GM19324 (cell line): ENCODE measurements around the gene JAG2.

Experiments
- ATAC-seq: cut with Tn5 transposase; IDR thresholded peaks from one replicate; pipeline ENCODE4 v1.9.1; 2021; ENCODE audit warnings: mild to moderate bottlenecking, moderate library complexity; ENCODE audit not compliant: unreplicated experiment, low FRiP score

Gene JAG2

GRCh38 chr14:105167303-105168092 is 1.1 kb downstream of the JAG2 start:
- no peak for ATAC-seq

GRCh38 chr14:105166571-105167302 is 1.8 kb downstream of the JAG2 start:
- ATAC-seq: no peak

- ATAC-seq: no peak
Measured at GRCh38 chr14:105165761-105166485, 2.7 kb downstream of the JAG2 start.

- ATAC-seq: no peak
Measured at GRCh38 chr14:105165134-105165704, 3.4 kb downstream of the JAG2 start.

GRCh38 chr14:105163040-105163742 is 5.4 kb downstream of the JAG2 start:
- ATAC-seq: no peak

GRCh38 chr14:105162669-105162979 is 6.0 kb downstream of the JAG2 start:
- no peak for ATAC-seq

- ATAC-seq: no peak
Measured at GRCh38 chr14:105161964-105162668, 6.5 kb downstream of the JAG2 start.

GRCh38 chr14:105161309-105161708 is 7.3 kb downstream of the JAG2 start:
- ATAC-seq: no peak

GRCh38 chr14:105160776-105161175 is 7.8 kb downstream of the JAG2 start:
- no peak for ATAC-seq

- ATAC-seq: no peak
Measured at GRCh38 chr14:105159344-105159743, 9.2 kb downstream of the JAG2 start.

GRCh38 chr14:105158794-105159193 is 9.8 kb downstream of the JAG2 start:
- no peak for ATAC-seq

GRCh38 chr14:105157872-105158271 is 10.7 kb downstream of the JAG2 start:
- no peak for ATAC-seq

- ATAC-seq: no peak
Measured at GRCh38 chr14:105156414-105157375, 11.9 kb downstream of the JAG2 start.

- ATAC-seq: no peak
Measured at GRCh38 chr14:105155681-105156413, 12.7 kb downstream of the JAG2 start.

- no peak for ATAC-seq
Measured at GRCh38 chr14:105155071-105155651, 13.4 kb downstream of the JAG2 start.

GRCh38 chr14:105154476-105154871 is 14.1 kb downstream of the JAG2 start:
- no peak for ATAC-seq

GRCh38 chr14:105153739-105154475 is 14.7 kb downstream of the JAG2 start:
- ATAC-seq: no peak
